ENCODE measurements around the gene CDPF1. TPM values are rescaled to one million over a fixed set of nuclear protein-coding genes. Genes with fewer than 3 reads are reported as not detected.

CDPF1 gene
- total and polyA plus RNA-seq, 2 experiments from 2014 or later = 10.1 to 14.5 TPM

DNA sequence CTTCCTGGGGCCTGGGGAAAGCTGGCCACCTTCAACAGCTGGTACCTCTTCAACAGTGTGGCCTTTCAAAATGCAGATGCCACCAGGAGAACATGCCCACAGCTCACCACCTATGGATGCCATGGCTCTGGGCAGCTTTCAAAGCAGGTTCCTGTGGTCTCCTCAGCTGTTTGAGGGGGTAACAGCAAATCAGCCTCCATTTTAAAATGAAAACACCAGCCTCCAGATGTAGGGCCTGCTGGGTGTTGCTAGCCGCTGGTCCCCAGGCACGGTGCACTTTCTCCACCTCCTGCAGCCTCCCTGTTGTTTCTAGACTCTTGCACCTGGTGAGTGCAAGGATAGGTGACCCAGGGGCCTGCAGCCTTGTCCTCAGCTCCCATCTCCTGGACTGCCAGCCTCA is 10.0 kb downstream of the CDPF1 start:
- no peak for TF ChIP-seq JUNB (IDR thresholded peaks at IDR 0.05; ENCODE audit: unreplicated experiment)
- no peak for TF ChIP-seq POLR2AphosphoS5 (IDR thresholded peaks at IDR 0.05; ENCODE audit: low read depth)
- TF ChIP-seq STAT1 (IDR thresholded peaks at IDR 0.05; ENCODE audit: unreplicated experiment) = no peak
- no peak for TF ChIP-seq ZNF114 (CRISPR knock-in tag; IDR thresholded peaks at IDR 0.05)
- no peak for TF ChIP-seq ZNF331 (CRISPR knock-in tag; IDR thresholded peaks at IDR 0.05; ENCODE audit: low read depth)
- TF ChIP-seq CREB1 (CRISPR knock-in tag; IDR thresholded peaks at IDR 0.05; ENCODE audit: low read depth) = no peak
- TF ChIP-seq EZH2phosphoT487 (IDR thresholded peaks at IDR 0.05; ENCODE audit: unreplicated experiment) = no peak
- no peak for TF ChIP-seq NANOG (IDR thresholded peaks at IDR 0.05; ENCODE audit: borderline replicate concordance)
- TF ChIP-seq, protein P1, sequence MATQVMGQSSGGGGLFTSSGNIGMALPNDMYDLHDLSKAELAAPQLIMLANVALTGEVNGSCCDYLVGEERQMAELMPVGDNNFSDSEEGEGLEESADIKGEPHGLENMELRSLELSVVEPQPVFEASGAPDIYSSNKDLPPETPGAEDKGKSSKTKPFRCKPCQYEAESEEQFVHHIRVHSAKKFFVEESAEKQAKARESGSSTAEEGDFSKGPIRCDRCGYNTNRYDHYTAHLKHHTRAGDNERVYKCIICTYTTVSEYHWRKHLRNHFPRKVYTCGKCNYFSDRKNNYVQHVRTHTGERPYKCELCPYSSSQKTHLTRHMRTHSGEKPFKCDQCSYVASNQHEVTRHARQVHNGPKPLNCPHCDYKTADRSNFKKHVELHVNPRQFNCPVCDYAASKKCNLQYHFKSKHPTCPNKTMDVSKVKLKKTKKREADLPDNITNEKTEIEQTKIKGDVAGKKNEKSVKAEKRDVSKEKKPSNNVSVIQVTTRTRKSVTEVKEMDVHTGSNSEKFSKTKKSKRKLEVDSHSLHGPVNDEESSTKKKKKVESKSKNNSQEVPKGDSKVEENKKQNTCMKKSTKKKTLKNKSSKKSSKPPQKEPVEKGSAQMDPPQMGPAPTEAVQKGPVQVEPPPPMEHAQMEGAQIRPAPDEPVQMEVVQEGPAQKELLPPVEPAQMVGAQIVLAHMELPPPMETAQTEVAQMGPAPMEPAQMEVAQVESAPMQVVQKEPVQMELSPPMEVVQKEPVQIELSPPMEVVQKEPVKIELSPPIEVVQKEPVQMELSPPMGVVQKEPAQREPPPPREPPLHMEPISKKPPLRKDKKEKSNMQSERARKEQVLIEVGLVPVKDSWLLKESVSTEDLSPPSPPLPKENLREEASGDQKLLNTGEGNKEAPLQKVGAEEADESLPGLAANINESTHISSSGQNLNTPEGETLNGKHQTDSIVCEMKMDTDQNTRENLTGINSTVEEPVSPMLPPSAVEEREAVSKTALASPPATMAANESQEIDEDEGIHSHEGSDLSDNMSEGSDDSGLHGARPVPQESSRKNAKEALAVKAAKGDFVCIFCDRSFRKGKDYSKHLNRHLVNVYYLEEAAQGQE (IDR thresholded peaks at IDR 0.05; ENCODE audit: unreplicated experiment) = no peak
- TF ChIP-seq, protein P2, sequence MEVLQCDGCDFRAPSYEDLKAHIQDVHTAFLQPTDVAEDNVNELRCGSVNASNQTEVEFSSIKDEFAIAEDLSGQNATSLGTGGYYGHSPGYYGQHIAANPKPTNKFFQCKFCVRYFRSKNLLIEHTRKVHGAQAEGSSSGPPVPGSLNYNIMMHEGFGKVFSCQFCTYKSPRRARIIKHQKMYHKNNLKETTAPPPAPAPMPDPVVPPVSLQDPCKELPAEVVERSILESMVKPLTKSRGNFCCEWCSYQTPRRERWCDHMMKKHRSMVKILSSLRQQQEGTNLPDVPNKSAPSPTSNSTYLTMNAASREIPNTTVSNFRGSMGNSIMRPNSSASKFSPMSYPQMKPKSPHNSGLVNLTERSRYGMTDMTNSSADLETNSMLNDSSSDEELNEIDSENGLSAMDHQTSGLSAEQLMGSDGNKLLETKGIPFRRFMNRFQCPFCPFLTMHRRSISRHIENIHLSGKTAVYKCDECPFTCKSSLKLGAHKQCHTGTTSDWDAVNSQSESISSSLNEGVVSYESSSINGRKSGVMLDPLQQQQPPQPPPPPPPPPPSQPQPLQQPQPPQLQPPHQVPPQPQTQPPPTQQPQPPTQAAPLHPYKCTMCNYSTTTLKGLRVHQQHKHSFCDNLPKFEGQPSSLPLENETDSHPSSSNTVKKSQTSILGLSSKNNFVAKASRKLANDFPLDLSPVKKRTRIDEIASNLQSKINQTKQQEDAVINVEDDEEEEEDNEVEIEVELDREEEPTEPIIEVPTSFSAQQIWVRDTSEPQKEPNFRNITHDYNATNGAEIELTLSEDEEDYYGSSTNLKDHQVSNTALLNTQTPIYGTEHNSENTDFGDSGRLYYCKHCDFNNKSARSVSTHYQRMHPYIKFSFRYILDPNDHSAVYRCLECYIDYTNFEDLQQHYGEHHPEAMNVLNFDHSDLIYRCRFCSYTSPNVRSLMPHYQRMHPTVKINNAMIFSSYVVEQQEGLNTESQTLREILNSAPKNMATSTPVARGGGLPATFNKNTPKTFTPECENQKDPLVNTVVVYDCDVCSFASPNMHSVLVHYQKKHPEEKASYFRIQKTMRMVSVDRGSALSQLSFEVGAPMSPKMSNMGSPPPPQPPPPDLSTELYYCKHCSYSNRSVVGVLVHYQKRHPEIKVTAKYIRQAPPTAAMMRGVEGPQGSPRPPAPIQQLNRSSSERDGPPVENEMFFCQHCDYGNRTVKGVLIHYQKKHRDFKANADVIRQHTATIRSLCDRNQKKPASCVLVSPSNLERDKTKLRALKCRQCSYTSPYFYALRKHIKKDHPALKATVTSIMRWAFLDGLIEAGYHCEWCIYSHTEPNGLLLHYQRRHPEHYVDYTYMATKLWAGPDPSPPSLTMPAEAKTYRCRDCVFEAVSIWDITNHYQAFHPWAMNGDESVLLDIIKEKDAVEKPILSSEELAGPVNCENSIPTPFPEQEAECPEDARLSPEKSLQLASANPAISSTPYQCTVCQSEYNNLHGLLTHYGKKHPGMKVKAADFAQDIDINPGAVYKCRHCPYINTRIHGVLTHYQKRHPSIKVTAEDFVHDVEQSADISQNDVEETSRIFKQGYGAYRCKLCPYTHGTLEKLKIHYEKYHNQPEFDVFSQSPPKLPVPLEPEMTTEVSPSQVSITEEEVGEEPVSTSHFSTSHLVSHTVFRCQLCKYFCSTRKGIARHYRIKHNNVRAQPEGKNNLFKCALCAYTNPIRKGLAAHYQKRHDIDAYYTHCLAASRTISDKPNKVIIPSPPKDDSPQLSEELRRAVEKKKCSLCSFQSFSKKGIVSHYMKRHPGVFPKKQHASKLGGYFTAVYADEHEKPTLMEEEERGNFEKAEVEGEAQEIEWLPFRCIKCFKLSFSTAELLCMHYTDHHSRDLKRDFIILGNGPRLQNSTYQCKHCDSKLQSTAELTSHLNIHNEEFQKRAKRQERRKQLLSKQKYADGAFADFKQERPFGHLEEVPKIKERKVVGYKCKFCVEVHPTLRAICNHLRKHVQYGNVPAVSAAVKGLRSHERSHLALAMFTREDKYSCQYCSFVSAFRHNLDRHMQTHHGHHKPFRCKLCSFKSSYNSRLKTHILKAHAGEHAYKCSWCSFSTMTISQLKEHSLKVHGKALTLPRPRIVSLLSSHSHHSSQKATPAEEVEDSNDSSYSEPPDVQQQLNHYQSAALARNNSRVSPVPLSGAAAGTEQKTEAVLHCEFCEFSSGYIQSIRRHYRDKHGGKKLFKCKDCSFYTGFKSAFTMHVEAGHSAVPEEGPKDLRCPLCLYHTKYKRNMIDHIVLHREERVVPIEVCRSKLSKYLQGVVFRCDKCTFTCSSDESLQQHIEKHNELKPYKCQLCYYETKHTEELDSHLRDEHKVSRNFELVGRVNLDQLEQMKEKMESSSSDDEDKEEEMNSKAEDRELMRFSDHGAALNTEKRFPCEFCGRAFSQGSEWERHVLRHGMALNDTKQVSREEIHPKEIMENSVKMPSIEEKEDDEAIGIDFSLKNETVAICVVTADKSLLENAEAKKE (CRISPR knock-in tag; IDR thresholded peaks at IDR 0.05) = no peak
- Histone ChIP-seq H3K4me1 (ENCODE audit: insufficient read depth) (no peaks in the 10 kb centered on the region), H3K79me2 (replicated peaks; ENCODE audit: insufficient read depth) (no peaks in the 10 kb centered on the region), H3F3A (replicated peaks; ENCODE audit: low read depth) (no peaks in the 10 kb centered on the region), H4K20me1 (replicated peaks; ENCODE audit: insufficient read depth) (no peaks in the 10 kb centered on the region), H3K27me3 (ENCODE audit: insufficient read depth) (no peaks in the 10 kb centered on the region), H3K9me2 (ENCODE audit: insufficient read depth) (no peaks in the 10 kb centered on the region), H3K4me3 (no peak overlapping the region), H3K27ac (ENCODE audit: low read depth) (no peak overlapping the region), H3K4me2 (no peak overlapping the region), H2AFZ (no peak overlapping the region), H3K36me3 (ENCODE audit: insufficient read depth) (no peaks in the 10 kb centered on the region)
- ATAC-seq (no peak), DNase-seq (ENCODE audit: low spot score) (no peak)
- H3K9me3 Mint-ChIP-seq = no peaks in the 10 kb centered on the region; the same call in 2 of the 3 replicates
- H3K4me3 Mint-ChIP-seq = no peak overlapping the region
- no peak overlapping the region for H3K27ac Mint-ChIP-seq
- H3K36me3 Mint-ChIP-seq (ENCODE audit: low read depth) = peaks cover 2% of the 10 kb centered on the region; the same call in 2 of the 3 replicates
- no peaks in the 10 kb centered on the region for H3K4me1 Mint-ChIP-seq
- H3K27me3 Mint-ChIP-seq (ENCODE audit: insufficient read depth, low read depth, poor library complexity) = peaks cover 9% of the 10 kb centered on the region

Data from GM23338 (cell line).